Astrocyte of the spinal cord (primary cell): ENCODE results near the gene PLEKHO2.

ENCODE experiments used
- DNase-seq: peaks from one replicate; pipeline ENCODE4 v3.0.0; 2011; ENCODE audit warnings: low read depth, low spot score
- H3K4me3 ChIP-seq: 2 replicates; pipeline ENCODE4 v1.5.1; 2011; ENCODE audit warnings: low read depth, mild to moderate bottlenecking, low read length, moderate library complexity
- CTCF ChIP-seq: IDR thresholded peaks from 2 replicates; pipeline ENCODE4 v1.5.1; 2012; ENCODE audit warnings: low read depth, mild to moderate bottlenecking, low read length, inconsistent platforms
- in situ Hi-C: cut with HindIII; loops from 2 replicates; pipeline ENCODE4 v1.10.0; 2017; ENCODE audit warnings: low sequenced_read_pairs

The PLEKHO2 gene

DNA sequence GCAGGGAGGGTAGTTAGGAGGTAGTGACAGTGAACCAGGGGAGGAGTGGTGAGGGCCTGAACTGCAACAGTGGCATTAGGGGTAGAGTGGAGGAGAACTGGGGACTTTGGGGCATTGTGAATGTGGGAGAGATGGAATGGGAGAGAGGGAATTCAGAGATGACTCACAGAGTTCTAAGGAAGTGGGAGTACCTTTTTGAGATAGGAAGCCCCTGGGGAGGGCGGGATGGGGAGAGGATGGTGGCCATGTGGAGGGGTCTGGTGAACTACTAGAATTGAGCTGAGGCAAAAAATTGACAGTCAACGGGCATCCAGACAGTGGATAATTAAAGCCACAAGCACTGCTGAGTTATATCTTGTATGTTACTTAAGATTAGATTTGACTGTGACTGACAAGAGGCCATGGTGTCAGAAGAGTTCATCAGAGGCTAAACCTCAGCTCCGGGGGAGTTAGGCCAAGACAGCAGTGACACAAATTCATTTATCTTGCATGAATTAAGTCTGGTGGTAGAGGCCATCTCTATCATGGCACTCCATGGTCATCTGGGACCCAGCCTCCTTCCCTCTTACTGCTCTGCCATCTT, 34.0 kb downstream of the PLEKHO2 start:
- in situ Hi-C loops, result no loop called here
- no peak for DNase-seq
- H3K4me3 ChIP-seq, result no peak overlapping the region
- no peak for TF ChIP-seq CTCF

DNA sequence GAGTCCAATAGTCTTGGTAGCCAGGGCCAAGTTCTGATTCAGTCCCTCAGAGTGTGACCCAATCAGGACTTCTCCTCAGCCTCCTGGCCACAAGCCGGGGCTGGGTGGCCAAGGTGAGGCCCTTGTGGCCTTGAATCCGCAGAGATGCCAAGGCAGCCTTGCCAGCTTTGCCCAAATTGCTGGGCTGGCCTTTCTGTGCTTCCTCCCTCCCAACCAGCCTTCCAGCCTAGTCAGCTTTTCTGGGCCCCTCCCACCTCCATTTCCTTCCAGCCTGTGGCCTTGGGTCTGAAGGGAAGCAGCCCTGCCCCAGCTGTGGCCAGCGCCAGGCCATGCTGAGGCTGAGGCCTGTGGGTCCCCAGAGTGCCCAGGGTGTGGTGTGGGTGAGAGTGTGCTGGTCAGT, 35.7 kb downstream of the PLEKHO2 start:
- no peak for TF ChIP-seq CTCF
- H3K4me3 ChIP-seq, result no peak overlapping the region
- no peak for DNase-seq
- in situ Hi-C loops, result no loop called here

DNA sequence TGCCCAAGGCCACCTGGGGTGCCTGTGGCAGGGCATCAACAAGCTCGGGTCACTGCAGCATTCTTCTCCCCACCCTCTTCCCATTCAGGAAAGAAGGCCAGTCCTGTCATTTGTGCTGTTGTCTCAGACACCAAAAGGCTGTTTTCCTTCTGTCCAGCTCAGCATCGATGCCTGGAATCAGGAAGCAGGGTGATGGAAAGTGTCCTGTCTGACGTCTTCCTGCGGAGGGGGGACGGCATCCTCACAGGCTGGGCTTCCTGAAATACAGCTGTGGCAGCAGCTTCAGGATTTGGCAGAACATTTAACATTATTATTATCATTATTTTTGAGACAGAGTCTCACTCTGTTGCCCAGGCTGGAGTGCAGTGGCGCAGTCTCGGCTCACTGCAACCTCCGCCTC, 37.0 kb downstream of the PLEKHO2 start:
- no peak for DNase-seq
- in situ Hi-C loops, result no loop called here
- no peak for TF ChIP-seq CTCF
- no peak overlapping the region for H3K4me3 ChIP-seq

GRCh38 chr15:64883100-64883581, 41.4 kb downstream of the PLEKHO2 start:
- no peak overlapping the region for H3K4me3 ChIP-seq
- in situ Hi-C loops, result no loop called here
- no peak for TF ChIP-seq CTCF
- DNase-seq, result no peak

- in situ Hi-C loops, result no loop called here
- DNase-seq, result peak; percentile 71
- TF ChIP-seq CTCF, result no peak
- H3K4me3 ChIP-seq, result no peak overlapping the region
Observed at GRCh38 chr15:64883997-64884511, 42.3 kb downstream of the PLEKHO2 start.

DNA sequence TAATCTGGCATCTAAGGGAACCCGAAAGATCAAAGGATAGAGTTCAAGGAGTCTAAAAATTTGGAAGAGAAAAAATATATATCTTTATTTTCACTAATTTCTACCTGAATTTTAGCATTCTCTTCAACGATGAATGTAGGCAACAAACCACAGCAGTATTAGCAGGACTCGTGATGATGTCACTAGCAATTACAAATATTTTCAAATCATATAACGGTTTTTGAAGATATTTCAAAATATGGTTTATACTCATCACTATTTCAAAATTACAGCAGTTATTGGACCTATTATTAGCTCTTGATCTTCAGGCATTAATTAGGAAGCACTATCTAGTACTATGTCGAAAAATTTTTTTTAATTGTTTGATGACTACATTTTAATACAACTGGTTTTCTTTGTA, 43.0 kb downstream of the PLEKHO2 start:
- TF ChIP-seq CTCF, result no peak
- H3K4me3 ChIP-seq, result no peak overlapping the region
- no peak for DNase-seq
- in situ Hi-C loops, result no loop called here

DNA sequence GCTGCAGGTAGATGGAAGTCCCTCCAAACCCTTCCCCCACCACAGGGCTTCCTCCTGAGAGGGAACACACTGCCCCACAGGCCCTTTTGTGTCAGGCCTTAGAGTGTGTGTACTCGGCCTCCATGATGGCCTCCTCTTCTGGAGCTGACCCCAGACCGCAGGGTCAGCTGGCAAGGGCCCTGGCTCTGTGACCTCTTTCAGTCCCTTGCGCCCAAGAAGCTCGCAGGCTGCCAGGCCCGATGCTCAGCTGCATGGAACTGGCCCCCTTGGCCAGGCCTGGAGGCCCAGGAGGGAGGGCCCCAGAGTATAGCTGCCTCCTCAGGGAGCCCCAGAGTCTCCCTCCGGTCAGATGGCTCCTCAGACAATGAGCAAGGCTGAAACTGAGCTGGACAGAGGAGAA, 46.6 kb downstream of the PLEKHO2 start:
- in situ Hi-C loops, result no loop called here
- DNase-seq, result no peak
- TF ChIP-seq CTCF, result no peak
- H3K4me3 ChIP-seq, result no peak overlapping the region
